ENCODE results near the gene SEMA3A.

DNA sequence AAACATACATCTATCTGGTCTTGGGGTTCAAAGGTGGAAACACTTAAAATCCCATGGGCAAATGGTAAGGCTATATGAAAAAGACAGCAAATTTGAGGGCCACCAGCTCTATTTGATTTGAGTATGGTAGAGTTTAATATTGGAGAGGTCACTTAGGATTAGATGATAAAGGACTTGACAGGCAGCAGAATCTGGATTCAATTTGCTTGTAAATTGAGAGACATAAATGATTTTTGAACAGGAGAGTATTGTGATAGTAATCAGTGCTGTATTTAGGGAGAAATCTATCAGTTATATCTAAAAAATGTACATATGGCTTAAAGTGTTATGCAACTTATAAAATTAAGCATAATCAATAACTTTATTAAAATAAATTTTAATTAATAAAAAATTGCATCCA is 155.2 kb downstream of the SEMA3A start:
- TF ChIP-seq, protein P1, sequence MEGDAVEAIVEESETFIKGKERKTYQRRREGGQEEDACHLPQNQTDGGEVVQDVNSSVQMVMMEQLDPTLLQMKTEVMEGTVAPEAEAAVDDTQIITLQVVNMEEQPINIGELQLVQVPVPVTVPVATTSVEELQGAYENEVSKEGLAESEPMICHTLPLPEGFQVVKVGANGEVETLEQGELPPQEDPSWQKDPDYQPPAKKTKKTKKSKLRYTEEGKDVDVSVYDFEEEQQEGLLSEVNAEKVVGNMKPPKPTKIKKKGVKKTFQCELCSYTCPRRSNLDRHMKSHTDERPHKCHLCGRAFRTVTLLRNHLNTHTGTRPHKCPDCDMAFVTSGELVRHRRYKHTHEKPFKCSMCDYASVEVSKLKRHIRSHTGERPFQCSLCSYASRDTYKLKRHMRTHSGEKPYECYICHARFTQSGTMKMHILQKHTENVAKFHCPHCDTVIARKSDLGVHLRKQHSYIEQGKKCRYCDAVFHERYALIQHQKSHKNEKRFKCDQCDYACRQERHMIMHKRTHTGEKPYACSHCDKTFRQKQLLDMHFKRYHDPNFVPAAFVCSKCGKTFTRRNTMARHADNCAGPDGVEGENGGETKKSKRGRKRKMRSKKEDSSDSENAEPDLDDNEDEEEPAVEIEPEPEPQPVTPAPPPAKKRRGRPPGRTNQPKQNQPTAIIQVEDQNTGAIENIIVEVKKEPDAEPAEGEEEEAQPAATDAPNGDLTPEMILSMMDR (IDR thresholded peaks at IDR 0.05), result no peak
- no peak for TF ChIP-seq POLR2A (IDR thresholded peaks at IDR 0.05)

Data from heart left ventricle (tissue), 13 donors.